HG02981 (cell line): ENCODE data around the gene NAP1L2.
"Not testable (repeated sequence)": the region's sequence is repeated elsewhere in the genome, so short reads cannot be mapped to it uniquely, and the experiment has no call there.

Experiments
- ATAC-seq: cut with Tn5 transposase; IDR thresholded peaks from one replicate; pipeline ENCODE4 v1.9.1; 2021; ENCODE audit warnings: mild to moderate bottlenecking, moderate library complexity; ENCODE audit not compliant: unreplicated experiment

Gene NAP1L2, protein sequence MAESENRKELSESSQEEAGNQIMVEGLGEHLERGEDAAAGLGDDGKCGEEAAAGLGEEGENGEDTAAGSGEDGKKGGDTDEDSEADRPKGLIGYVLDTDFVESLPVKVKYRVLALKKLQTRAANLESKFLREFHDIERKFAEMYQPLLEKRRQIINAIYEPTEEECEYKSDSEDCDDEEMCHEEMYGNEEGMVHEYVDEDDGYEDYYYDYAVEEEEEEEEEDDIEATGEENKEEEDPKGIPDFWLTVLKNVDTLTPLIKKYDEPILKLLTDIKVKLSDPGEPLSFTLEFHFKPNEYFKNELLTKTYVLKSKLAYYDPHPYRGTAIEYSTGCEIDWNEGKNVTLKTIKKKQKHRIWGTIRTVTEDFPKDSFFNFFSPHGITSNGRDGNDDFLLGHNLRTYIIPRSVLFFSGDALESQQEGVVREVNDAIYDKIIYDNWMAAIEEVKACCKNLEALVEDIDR

DNA sequence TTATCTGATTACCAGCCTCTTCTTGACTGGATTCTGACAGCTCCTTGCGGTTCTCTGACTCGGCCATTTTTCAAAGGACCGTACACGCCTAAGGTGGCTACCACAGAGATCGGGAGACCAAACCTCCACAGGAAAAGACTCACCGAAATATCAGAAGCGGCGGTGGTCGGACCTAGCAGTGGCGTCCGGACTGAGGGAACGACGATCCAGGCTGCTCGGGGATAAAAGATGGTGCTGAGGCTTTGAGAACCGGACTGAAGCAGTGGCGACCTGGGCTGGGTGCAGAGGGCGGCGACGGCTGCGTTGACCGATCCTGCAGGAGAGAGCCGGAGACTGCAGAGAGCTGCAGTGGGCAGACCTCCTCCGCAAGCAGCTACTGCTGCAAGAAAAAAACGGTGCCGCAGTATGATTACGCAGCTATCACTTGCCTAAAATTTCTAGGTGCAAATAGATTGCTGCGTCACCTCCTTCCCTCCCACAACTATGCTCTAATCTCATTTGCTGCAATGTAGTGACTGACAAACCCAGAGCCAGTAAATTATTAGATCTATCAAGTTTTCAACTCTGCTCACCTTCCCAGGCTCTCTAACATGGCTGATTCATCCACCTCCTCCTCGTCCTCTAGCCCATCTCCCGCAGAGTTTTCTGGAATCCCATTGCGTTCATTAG is at the start of gene NAP1L2:
Gene NAP1L2 (minus strand): TSS at position 426 of the 669 bp plus-strand sequence. CDS start 359 bp downstream, at position 67.
- no peak for ATAC-seq

DNA sequence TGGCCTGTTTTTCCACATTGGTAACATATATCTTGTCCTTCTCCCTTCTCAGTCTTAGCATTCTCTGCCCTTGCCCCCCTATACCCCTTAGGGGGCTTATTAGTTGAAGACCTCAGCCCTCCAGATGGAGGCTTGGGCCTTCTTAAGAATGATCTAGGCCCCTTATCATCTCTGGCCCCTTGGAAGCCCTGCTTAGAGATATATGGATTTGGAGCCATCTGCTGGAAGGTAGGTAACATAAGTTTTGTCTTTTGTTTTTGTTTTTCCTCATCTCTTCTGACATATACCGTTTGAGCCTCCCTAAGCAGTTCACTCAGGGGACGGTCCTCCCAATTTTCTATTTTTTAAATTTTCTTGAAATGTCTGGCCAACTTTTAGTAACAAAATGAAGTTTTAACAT is 48.3 kb upstream of the NAP1L2 start:
- no peak for ATAC-seq

GRCh38 chrX:73239242-73239641 is 24.6 kb upstream of the NAP1L2 start:
- ATAC-seq = no peak

DNA sequence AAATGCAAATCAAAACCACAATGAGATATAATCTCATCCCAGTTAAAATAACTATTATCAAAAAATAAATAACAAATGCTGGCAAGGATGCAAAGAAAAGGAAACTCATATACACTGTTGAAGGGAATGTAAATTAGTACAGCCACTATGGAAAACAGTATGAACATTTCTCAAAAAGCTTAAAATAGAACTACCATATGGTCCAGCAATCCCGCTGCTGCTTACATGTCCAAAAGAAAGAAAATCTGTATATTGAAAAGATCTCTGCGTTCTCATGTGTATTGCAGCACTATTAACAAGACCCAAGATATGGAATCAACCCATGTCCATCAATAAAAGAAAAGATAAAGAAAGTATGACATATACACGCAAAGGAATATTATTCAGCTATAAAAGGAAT is 3.0 kb upstream of the NAP1L2 start:
- ATAC-seq = no peak

DNA sequence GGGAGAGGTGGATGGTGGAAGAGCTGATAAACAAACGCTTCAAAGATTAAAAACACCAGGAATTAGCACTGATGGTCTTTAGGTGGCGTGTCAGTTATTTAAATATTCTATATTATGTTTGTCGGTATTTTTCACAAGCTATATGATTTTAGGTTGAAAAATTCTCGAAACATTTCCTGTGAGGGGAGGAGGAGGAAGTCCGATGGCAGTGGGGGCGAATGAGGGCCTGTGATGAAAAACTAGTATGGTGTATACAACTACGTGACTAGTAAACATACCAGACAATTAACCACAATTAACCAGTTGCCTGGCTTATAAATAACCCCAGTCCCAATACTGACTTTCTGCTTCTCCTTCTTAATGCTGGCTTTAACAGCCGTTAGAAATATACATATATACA is 595 bp upstream of the NAP1L2 start:
- no peak for ATAC-seq

DNA sequence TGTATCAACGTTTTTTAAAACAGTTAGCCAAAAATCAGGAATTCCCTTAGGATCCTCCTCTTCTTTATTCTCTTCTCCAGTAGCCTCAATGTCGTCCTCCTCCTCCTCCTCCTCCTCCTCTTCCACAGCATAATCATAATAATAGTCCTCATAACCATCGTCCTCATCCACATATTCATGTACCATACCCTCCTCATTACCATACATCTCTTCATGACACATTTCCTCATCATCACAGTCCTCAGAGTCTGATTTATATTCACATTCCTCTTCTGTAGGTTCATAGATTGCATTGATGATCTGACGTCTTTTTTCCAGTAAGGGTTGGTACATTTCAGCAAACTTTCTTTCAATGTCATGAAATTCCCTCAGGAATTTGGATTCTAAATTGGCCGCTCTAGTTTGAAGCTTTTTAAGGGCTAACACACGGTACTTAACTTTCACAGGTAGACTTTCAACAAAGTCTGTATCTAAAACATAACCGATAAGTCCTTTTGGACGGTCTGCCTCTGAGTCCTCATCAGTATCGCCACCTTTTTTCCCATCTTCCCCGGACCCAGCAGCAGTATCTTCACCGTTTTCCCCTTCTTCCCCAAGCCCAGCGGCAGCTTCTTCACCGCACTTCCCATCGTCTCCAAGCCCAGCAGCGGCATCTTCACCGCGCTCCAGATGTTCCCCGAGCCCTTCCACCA is 771 bp downstream of the NAP1L2 start:
- ATAC-seq = no peak

- ATAC-seq = no peak
Observed at GRCh38 chrX:73206366-73206765, 8.3 kb downstream of the NAP1L2 start.

DNA sequence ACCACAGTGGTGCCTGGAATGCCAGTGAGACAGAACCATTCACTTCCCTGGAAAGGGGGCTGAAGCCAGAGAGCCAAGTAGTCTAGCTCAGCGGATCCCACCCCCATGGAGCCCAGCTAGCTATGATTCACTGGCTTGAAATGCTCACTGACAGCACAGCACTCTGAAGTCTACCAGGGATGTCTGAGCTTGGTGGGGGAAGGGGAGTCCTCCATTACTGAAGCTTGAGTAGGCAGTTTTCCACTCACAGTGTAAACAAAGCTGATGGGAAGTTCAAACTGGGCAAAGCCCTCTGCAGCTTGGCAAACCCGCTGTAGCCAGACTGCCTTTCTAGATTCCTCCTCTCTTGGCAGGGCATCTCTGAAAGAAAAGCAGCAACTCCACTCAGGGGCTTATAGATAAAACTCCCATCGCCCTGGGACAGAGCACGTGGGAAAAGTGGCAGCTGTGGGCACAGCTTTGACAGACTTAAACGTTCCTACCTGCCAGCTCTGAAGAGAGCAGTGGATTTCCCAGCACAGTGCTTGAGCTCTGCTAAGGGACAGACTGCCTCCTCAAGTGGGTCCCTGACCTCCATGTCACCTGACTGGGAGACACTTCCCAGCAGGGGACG is 32.0 kb downstream of the NAP1L2 start:
- no peak for ATAC-seq

GRCh38 chrX:73168945-73169344 is 45.7 kb downstream of the NAP1L2 start:
- ATAC-seq = not testable (repeated sequence)
